IPS-20b (cell line): ENCODE results near the gene KLK11.
A peak's percentile ranks its signal among the peaks of the same experiment; 100 is the strongest.

Experiments used
- H3K27ac ChIP-seq: one replicate; pipeline ENCODE4 v1.5.1; 2013; ENCODE audit warnings: low read length
- H3K27me3 ChIP-seq: 2 replicates; pipeline ENCODE4 v1.6.1; 2013; ENCODE audit warnings: mild to moderate bottlenecking, low read length, inconsistent platforms; ENCODE audit not compliant: insufficient read depth
- H3K36me3 ChIP-seq: 2 replicates; pipeline ENCODE4 v1.6.1; 2013; ENCODE audit warnings: low read depth, mild to moderate bottlenecking, inconsistent platforms, low read length, moderate library complexity; ENCODE audit not compliant: insufficient read depth
- H3K4me1 ChIP-seq: 2 replicates; pipeline ENCODE4 v1.6.1; 2013; ENCODE audit warnings: mild to moderate bottlenecking, control low read depth, inconsistent platforms, low read length, moderate library complexity; ENCODE audit not compliant: insufficient read depth
- H3K4me3 ChIP-seq: 2 replicates; pipeline ENCODE4 v1.5.1; 2013; ENCODE audit warnings: mild to moderate bottlenecking, low read length, inconsistent platforms
- H3K9ac ChIP-seq: 2 replicates; pipeline ENCODE4 v1.6.1; 2013; ENCODE audit warnings: low read depth, mild to moderate bottlenecking, inconsistent platforms, low read length, moderate library complexity
- H3K9me3 ChIP-seq: 2 replicates; pipeline ENCODE4 v1.6.1; 2013; ENCODE audit warnings: mild to moderate bottlenecking, low read depth, low read length, inconsistent platforms; ENCODE audit not compliant: insufficient read depth

Gene KLK11

DNA sequence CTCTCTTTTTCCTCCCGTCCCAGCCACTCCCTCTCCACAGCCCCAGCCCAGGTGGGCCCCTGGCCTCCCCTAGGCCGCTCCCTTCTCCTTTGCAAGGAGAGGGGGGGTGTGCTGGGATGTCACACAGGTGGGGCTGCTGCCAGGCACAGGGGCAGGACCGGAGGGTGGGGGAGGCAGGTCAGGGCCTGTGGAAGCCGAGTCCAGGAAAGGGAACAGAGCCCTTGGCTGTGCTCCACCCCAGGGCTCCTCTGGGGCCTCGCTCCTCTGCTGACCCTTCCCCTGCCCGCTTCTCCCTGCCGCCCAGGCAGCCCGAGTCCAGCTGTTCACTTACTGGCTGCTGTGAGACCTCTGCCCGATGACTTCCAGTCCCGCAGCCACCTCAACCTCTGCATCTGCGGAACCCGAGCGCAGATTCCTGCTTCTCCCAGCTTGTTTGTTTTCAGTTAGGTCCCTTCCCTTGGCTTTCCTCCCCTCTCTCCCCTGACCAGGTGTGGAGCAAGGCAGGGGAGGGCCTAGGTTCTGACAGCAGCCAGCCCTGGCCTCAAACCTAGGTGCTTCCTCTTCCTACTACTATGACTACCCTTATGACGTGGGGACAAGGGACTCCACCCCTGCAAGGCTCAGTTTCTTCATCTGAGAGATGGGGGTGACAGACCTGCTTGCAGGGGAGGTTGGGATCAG is 850 bp upstream of the KLK11 start:
- H3K36me3 ChIP-seq: no peaks in the 10 kb centered on the region
- no peak overlapping the region for H3K9ac ChIP-seq
- H3K4me1 ChIP-seq: peaks cover 4% of the 10 kb centered on the region; the same call in 1 of the 2 replicates
- no peaks in the 10 kb centered on the region for H3K27me3 ChIP-seq
- H3K9me3 ChIP-seq: no peaks in the 10 kb centered on the region
- H3K27ac ChIP-seq: no peak overlapping the region
- no peak overlapping the region for H3K4me3 ChIP-seq

DNA sequence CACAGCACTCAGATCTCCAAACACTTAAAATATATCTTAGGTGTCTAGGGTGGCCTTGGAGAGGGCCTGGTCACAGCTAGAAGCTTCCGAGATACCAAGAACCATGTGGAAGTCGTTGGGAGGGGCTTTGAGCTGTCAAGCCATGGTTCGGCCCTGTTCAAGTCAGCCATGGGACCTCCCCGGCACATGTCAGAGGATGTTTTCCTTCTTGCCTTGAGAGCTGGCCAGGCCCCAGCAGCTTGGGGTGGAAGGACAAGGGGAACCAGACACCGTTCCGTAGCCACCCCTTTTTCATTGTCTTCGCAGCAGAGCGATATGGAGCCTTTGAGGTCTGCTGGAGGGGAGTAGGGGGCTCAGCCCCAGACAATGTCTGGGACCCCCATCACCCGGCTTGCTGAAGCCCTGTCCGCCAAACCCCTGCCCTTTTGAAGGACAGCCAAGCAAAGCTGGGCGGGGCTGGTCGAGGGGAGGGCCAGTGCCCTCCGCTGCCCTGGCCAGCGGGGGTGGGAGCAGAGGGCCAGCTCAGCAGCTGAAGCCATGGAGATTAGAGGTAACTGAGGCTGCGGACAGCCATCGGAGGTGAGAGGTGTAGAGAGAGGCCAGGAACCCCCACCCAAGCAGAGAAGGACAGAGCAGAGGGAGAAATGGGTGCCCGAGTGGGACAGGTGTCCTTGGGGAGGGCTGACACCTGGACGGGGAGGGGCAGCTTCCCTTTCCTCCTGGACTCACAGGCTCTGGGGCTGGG is 435 bp downstream of the KLK11 start:
- Histone ChIP-seq H3K27me3 (no peaks in the 10 kb centered on the region), H3K9ac (no peak overlapping the region), H3K27ac (no peak overlapping the region), H3K4me1 (peaks cover 7% of the 10 kb centered on the region; the same call in 1 of the 2 replicates), H3K36me3 (no peaks in the 10 kb centered on the region), H3K9me3 (no peaks in the 10 kb centered on the region), H3K4me3 (no peak overlapping the region)

DNA sequence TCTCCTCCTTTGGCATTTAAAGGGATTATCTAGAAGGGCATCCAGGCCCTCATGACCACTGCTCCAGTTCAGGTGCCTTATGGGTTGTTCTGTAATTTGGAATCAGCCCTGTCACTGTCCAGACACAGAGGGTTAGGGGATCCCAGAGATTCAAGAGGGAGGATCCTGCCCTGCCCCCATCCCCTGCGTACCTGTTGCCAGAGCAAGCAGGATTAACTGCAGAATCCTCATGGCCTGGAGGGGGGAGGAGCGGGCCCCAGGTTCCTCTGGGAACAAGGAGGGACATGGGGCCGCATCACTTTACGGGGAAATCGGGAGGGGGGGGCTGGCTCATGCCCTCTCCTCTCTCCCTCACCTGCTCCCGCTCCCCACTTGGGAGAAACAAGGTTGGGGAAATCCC is 1.0 kb downstream of the KLK11 start:
- Histone ChIP-seq H3K4me3 (no peak overlapping the region), H3K9me3 (no peaks in the 10 kb centered on the region), H3K4me1 (peaks cover 7% of the 10 kb centered on the region; the same call in 1 of the 2 replicates), H3K27me3 (peaks cover 2% of the 10 kb centered on the region), H3K27ac (no peak overlapping the region), H3K9ac (no peak overlapping the region), H3K36me3 (no peaks in the 10 kb centered on the region)

DNA sequence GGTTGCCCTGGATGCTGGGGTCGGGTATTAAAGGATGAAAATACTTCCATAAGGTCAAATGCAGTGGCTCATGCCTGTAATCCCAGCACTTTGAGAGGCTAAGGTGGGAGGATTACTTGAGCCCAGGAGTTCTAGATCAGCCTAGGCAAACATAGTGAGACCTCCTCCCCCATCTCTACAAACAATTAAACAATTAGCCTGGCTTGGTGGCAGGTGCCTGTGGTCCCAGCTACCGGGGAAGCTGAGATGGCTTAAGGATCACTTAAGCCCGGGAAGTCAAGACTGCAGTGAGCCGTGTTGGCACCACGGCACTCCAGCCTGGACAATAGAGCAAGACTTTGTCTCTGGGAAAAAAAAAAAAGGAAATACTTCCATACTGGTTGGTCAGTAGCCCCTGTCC is 1.5 kb downstream of the KLK11 start:
- Histone ChIP-seq H3K9ac (no peak overlapping the region), H3K27me3 (peaks cover 7% of the 10 kb centered on the region), H3K9me3 (no peaks in the 10 kb centered on the region), H3K27ac (no peak overlapping the region), H3K4me3 (no peak overlapping the region), H3K4me1 (peaks cover 7% of the 10 kb centered on the region; the same call in 1 of the 2 replicates), H3K36me3 (no peaks in the 10 kb centered on the region)

DNA sequence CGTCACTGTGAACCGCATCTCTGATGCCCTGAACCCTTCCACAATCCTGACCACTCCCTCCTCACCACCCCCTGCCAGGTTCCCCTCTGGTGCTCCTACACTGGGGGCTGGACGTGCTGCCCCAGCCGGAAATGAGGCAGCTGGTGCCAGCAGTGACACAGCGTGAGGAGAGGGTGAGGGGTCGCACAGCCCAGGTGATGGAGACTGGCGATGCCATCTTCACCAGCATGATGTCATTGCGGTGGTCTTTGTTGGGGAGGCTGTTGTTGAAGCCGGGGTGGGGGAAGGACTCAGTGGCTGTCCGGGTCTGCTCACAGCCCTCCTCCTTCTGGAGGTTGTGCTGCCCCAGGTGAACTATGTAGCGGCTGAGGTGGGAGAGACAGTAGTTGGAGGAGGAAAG is 2.5 kb downstream of the KLK11 start:
- Histone ChIP-seq H3K9me3 (no peaks in the 10 kb centered on the region), H3K4me1 (peaks cover 7% of the 10 kb centered on the region; the same call in 1 of the 2 replicates), H3K36me3 (no peaks in the 10 kb centered on the region), H3K9ac (no peak overlapping the region), H3K27me3 (peaks cover 17% of the 10 kb centered on the region), H3K27ac (no peak overlapping the region), H3K4me3 (no peak overlapping the region)

DNA sequence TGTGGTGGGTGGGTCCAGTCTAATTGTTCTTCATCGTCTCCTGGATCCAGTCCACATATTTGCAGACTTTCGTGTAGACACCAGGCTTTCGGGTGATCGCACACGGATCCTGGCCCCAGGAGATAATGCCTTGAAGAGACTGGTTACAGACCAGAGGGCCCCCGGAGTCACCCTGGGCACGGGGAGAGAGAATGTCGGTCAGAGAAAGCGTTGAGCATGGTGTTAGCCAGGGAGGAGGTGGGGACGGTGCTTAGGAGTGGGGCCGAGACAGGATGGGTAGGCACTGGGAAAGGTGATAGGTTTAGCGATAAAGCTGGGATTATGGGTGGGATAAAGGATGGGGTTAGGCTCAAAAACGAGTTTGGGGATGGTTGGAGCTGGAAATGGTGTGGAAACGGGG is 3.9 kb downstream of the KLK11 start:
- Histone ChIP-seq H3K9ac (no peak overlapping the region), H3K27me3 (peaks cover 31% of the 10 kb centered on the region), H3K4me3 (no peak overlapping the region), H3K36me3 (no peaks in the 10 kb centered on the region), H3K9me3 (no peaks in the 10 kb centered on the region), H3K4me1 (peaks cover 7% of the 10 kb centered on the region; the same call in 1 of the 2 replicates), H3K27ac (no peak overlapping the region)

DNA sequence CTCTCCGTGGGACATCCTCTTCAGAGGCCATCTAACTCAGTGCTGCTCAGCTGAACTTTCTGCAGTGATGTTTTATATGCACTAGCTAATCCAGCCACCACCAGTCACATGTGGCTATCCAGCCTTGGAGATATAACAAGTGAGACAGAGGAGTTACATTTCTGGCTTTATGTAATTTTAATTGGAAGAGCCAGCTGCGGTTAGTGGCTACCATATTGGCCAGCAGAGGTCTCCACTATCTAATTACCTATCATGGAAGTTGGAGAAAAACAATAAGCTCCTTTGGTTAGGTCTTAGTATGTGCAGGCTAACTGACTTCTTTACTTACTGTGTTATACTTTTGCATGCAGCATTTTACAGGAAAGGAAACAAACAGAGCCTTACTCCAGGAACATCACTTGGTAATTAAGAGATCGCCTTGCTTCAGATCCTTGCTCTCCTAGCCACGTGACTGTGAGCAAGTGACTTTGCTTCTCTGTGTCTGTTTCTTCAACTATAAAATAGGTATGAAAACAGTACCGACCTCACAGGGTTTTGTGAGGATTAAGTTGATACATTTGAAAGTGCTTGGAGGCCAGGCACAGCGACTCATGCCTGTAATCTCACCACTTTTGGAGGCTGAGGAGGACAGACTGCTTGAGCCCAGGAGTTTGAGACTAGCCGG is 5.3 kb downstream of the KLK11 start:
- Histone ChIP-seq H3K4me1 (peaks cover 7% of the 10 kb centered on the region; the same call in 1 of the 2 replicates), H3K27me3 (peaks cover 45% of the 10 kb centered on the region), H3K4me3 (no peak overlapping the region), H3K36me3 (no peaks in the 10 kb centered on the region), H3K9me3 (no peaks in the 10 kb centered on the region), H3K27ac (no peak overlapping the region), H3K9ac (no peak overlapping the region)

DNA sequence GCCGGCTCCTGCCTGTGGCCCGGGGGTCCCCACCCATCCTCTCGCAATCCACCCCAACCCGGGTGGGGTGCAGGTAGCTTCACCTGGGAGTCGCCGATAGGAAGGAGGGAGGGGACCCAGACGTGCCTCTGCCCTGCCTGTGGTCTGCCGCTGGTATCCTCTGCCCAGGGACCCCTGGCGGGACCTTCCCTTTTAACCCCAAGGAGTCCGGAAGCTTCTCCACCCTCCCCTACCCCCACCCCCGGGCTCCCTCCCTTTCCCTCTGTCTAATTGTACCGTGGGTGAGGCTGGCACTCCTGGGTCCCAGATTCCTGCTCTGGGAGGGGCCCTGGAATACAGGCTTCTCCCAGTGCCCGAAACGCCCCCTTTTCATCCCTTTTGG is 6.9 kb downstream of the KLK11 start, which contains the start of gene KLK10:
TSS of gene KLK10 (minus strand) at position 166 of the 382 bp plus-strand sequence. CDS start 579 bp downstream, outside the sequence.
- Histone ChIP-seq H3K4me1 (peaks cover 4% of the 10 kb centered on the region; the same call in 1 of the 2 replicates), H3K4me3 (peak within 1 kb of the TSS; percentile 60; the same call in 1 of the 2 replicates), H3K27me3 (peaks cover 53% of the 10 kb centered on the region), H3K27ac (no peak within 1 kb of the TSS), H3K9me3 (no peaks in the 10 kb centered on the region), H3K36me3 (no peaks in the 10 kb centered on the region), H3K9ac (no peak within 1 kb of the TSS)

DNA sequence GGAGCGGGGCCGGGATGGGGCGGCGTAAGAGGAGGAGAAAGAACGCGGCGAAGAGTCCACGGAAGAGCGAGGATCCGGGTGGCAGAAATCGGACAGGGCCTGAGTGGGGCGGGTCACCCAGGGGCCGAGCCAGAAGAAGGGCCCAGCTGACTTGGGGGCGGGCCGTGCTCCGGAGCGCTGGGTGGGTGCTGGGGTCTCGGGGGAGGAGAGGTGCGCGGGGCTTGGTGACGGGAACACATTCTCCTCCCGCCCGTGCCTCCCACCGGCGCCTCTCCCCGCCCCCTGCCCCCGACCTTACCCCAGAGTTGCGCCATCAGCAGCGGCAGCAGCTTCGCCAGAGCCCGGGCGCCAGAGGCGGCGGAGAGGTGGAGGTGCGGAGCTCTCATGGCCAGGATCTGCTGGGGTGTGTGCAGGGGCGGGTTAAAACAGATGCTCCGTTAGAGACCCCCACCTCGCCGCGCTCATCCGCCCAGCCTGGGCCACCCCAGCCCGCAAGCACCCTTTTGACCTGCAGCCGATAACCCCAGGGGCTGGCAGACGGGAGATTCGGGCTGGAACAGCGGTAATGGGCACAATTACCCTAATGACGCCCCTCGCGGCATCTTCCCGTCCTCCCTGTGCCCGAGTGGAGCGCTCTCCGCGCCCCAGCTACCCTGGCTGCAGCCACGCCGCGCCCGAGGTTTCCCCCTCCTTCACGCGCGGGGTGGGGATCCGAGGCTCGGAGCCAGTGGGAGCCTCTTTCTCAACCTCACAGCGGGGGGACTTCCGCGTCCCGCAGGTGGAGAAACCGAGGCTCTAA is 7.5 kb downstream of the KLK11 start:
- Histone ChIP-seq H3K9me3 (no peaks in the 10 kb centered on the region), H3K36me3 (no peaks in the 10 kb centered on the region), H3K4me1 (peaks cover 4% of the 10 kb centered on the region; the same call in 1 of the 2 replicates), H3K4me3 (peak overlapping the region; percentile 60; the same call in 1 of the 2 replicates), H3K27ac (no peak overlapping the region), H3K9ac (no peak overlapping the region), H3K27me3 (peaks cover 59% of the 10 kb centered on the region)

DNA sequence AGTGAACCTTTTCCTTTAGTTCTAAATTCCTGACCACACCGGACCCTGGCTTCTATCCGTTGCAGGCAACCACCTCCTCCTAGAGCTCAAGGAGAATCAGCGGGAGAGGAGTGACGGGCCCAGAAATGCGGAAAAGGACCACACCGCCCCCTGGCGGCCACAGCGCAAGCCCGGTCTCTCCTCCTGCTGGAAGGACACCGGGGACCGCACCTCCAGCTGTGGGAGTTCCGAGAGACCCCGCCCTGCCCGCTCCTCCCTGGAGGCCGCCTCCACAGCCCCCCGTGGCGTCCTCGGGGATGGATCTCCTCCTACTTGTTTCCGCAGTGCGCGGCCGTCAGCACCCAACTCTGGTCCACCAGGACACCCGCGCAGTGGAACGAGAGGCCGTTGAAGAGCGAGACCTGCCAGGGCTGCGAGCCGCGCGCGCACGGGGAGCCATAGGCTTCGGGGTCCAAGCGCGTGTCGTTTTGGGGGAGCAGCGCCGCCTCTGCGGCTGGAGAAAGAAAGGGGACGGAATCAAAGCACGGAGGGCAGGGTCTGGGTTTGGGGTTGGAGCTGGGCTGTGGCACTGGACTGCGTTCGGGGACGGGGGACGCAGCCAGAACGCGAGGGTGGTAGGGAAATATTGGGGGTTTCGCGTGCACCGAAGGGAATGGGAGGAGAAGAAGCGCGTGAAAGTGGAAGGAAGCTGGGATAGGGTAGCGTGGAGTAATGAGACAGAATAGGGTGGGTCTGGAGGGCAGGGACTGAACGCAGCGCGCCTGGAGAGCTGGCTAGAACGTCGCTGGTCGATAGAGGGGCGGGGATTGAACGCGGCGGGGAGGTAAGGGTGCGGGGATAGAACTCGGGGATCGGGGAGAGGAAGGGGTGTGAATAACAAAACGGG is 9.4 kb downstream of the KLK11 start:
- H3K27ac ChIP-seq: no peak overlapping the region
- H3K4me3 ChIP-seq: peak overlapping the region; percentile 70
- H3K4me1 ChIP-seq: peaks cover 4% of the 10 kb centered on the region; the same call in 1 of the 2 replicates
- H3K36me3 ChIP-seq: no peaks in the 10 kb centered on the region
- no peak overlapping the region for H3K9ac ChIP-seq
- H3K27me3 ChIP-seq: peaks cover 60% of the 10 kb centered on the region
- H3K9me3 ChIP-seq: no peaks in the 10 kb centered on the region
